K562 treated with DMSO at 1 percent for 48 hours (cell line): Measurements from ENCODE around the gene RBBP7. TPM values are rescaled to one million over a fixed set of nuclear protein-coding genes. Genes with fewer than 3 reads are reported as not detected.

Source experiments
- total RNA-seq: library from RNA; unstranded; fragments of 300-600 nt; gene quantifications from 2 replicates; pipeline ENCODE4 v1.2.3, GENCODE V29; 2022; ENCODE audit warnings: low replicate concordance; ENCODE audit errors: extremely low read depth

RBBP7 gene
- total RNA-seq = not detected in 2 replicates

DNA sequence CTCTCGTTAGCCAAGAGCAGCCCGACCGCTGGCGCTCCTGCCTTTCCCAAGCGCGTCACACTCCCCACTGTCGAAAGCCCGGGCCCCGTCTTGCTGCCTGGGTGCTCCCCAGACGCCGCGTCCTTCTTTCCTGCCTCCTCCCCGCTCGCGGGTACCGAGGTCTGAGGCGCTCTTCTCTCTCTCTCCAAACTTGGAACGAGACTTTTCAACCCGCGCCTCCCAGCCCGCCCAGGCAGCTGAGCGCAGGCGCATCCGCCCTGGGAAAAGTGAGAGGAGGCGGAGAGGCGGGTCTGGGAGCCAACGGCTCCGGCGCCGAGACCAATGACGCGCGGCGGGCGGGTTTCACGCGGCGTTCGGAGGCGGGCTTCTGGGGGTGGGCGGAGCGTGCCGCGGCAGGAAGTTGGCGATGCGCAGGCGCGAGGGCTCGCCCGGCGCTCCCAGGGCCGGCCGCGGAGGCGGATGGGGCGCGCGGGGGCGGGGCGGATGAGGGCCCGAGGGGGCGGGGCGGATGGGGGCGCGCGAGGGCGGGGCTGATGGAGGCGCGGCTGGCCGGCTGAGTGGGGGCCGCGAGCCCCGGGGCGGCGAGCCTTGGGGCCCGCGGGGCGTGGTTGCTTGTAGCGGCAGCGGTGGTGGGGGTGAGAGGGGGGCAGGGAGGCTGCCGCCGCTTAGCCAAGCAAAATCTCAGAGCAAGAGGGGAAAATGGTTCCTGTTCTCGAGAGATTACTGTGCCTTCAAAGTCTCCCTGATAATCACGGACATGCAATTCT lies at the start of gene RBBP7:
Gene RBBP7 (minus strand): TSS at position 268 of the 767 bp plus-strand sequence. CDS start 309 bp downstream, outside the sequence.

Other genes with a start within 250 kb of the RBBP7 start
- not detected in 2 replicates for gene S100G, start 220.2 kb downstream of the RBBP7 start, total RNA-seq
- gene CTPS2, start 157.7 kb downstream of the RBBP7 start, total RNA-seq = not detected in 2 replicates
- gene SYAP1, start 150.8 kb downstream of the RBBP7 start, total RNA-seq = not detected in 2 replicates
- gene TXLNG, start 83.9 kb downstream of the RBBP7 start, total RNA-seq = not detected in 2 replicates
- not detected in 2 replicates for gene REPS2, start 76.3 kb upstream of the RBBP7 start, total RNA-seq